C4-2B (cell line): ENCODE measurements around the gene RCAN1.
"Not testable (repeated sequence)": the region's sequence is repeated elsewhere in the genome, so short reads cannot be mapped to it uniquely, and the experiment has no call there.

Experiments used
- H3K27ac ChIP-seq: fragments of 450-650 bp; 2 replicates; pipeline ENCODE4 v1.5.1; 2017
- ZFX ChIP-seq: fragments of 450-650 bp; IDR thresholded peaks from 2 replicates; pipeline ENCODE4 v1.6.1; 2017
- TF ChIP-seq, protein P1 (sequence below): fragments of 450-650 bp; conservative IDR thresholded peaks from 2 replicates; pipeline ENCODE4 v1.5.1; 2017; ENCODE audit warnings: mild to moderate bottlenecking

The RCAN1 gene

GRCh38 chr21:34509151-34509550, 105.8 kb downstream of the RCAN1 start:
- TF ChIP-seq, protein P1, sequence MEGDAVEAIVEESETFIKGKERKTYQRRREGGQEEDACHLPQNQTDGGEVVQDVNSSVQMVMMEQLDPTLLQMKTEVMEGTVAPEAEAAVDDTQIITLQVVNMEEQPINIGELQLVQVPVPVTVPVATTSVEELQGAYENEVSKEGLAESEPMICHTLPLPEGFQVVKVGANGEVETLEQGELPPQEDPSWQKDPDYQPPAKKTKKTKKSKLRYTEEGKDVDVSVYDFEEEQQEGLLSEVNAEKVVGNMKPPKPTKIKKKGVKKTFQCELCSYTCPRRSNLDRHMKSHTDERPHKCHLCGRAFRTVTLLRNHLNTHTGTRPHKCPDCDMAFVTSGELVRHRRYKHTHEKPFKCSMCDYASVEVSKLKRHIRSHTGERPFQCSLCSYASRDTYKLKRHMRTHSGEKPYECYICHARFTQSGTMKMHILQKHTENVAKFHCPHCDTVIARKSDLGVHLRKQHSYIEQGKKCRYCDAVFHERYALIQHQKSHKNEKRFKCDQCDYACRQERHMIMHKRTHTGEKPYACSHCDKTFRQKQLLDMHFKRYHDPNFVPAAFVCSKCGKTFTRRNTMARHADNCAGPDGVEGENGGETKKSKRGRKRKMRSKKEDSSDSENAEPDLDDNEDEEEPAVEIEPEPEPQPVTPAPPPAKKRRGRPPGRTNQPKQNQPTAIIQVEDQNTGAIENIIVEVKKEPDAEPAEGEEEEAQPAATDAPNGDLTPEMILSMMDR: peak; percentile 19
- no peak for TF ChIP-seq ZFX
- no peak overlapping the region for H3K27ac ChIP-seq

- TF ChIP-seq, protein P1: no peak
- TF ChIP-seq ZFX: no peak
- no peak overlapping the region for H3K27ac ChIP-seq
These were observed 110.3 kb downstream of the RCAN1 start for GRCh38 chr21:34504595-34504994.

- no peak for TF ChIP-seq ZFX
- TF ChIP-seq, protein P1: no peak
These were observed 112.3 kb downstream of the RCAN1 start for GRCh38 chr21:34502480-34503106.

DNA sequence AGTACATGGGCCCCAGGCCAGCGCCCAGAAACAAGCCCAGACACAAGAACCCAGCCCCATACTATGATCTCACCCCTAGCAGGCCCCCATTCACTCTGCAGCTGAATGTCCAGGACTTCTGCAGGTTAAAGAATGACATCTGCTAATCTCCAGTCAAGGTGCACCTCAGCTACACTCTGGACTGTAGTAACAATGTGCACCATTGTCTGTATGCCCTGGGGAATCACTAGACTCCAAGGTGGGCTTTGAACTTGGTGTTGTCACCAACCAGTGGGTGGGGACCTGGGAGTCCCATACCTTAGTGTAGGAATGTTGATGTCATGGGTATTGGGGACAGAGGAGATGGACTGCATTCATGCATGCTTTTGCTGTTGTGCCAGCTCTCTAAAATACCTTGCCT, 113.2 kb downstream of the RCAN1 start:
- TF ChIP-seq, protein P1: no peak
- TF ChIP-seq ZFX: no peak
- no peak overlapping the region for H3K27ac ChIP-seq

More at GRCh38 chr21:34502480-34503106, 112.3 kb downstream of the RCAN1 start:
- H3K27ac ChIP-seq: no peak overlapping the region

DNA sequence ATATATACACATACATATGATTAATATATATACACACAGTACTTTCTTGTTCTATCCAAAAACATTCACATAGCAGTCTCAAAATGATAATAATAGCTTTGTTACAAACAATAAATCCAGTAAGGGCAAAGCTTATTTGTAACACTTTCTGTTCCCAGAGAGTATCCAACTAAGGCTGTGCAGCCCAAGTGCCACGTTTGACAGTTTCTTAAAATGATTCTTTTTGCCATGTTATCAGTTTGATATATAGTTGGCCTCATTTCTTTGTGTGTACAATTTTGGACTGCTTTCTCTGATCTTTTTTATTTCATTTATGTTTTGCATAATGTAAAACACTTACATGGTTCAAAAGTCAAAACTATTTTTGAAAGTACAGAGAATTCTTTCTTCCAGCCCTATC, 114.7 kb downstream of the RCAN1 start:
- H3K27ac ChIP-seq: no peak overlapping the region
- TF ChIP-seq ZFX: no peak
- TF ChIP-seq, protein P1: no peak

GRCh38 chr21:34499116-34499515, 115.8 kb downstream of the RCAN1 start:
- no peak overlapping the region for H3K27ac ChIP-seq
- TF ChIP-seq, protein P1: no peak
- TF ChIP-seq ZFX: no peak

DNA sequence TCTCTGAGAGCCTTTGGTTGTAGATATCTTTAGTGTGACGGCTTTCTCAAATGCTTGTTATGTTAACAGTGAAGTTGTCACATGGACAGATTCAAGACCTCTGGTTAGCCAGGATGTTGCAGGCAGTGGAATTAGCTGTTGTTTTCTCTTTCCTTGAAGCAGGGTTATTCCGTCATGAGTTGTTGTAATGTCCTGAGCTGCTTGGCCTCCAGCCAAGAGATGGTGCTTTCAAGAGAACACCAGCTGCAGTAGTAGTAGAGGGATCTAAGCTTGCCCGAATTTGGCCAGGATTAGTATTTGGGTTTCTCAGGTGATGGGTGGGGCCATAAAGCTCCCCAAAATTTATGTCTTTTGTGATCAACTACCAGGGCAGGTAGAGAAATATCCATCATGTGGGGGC, 116.3 kb downstream of the RCAN1 start:
- no peak overlapping the region for H3K27ac ChIP-seq
- TF ChIP-seq ZFX: no peak
- TF ChIP-seq, protein P1: no peak

- H3K27ac ChIP-seq: not testable (repeated sequence)
These were observed 131.1 kb downstream of the RCAN1 start for GRCh38 chr21:34483854-34484253.

GRCh38 chr21:34483435-34483834, 131.5 kb downstream of the RCAN1 start:
- H3K27ac ChIP-seq: not testable (repeated sequence)

DNA sequence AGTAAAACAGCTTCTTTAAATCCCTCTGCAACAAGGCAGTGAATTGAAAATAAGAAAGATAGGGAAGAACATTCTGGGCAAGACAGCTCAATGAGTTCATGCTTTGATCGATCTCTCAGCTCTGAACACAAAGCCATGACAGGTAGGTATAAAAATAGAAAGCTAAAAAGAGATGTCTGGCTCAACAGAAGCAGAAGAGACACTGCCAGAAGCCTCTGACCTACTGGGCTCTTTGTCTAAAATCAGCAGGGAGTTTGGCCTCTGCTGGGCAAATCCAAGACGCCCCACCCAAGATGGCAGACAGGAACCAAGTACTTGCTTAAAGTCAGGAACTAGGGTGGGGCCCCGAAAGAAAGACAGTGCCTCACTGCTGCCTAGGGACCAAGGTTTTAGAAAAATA, 147.6 kb downstream of the RCAN1 start:
- H3K27ac ChIP-seq: not testable (repeated sequence)
